Stimulated activated memory B cell treated with anti-CD40 and anti-IgM and Interleukin-4, amounts not matched to agents 10 μg/mL and 1 μg/mL and 100 μg/mL, for 72 hours (primary cell): ENCODE measurements around the gene ACTN4.

Experiments used
- ATAC-seq: fragments of 150-1000 bp; cut with Tn5 transposase; 2 replicates; pipeline ENCODE4 v1.10.0; 2021
- H3K27ac Mint-ChIP-seq: one replicate; pipeline ENCODE4 v1.8.0; 2022; ENCODE audit warnings: mild to moderate bottlenecking, mixed read lengths
- H3K27me3 Mint-ChIP-seq: one replicate; pipeline ENCODE4 v1.8.0; 2022; ENCODE audit warnings: mixed read lengths
- H3K36me3 Mint-ChIP-seq: one replicate; pipeline ENCODE4 v1.8.0; 2022; ENCODE audit warnings: mixed read lengths
- H3K4me1 Mint-ChIP-seq: one replicate; pipeline ENCODE4 v1.8.0; 2022; ENCODE audit warnings: mixed read lengths
- H3K4me3 Mint-ChIP-seq: one replicate; pipeline ENCODE4 v1.8.0; 2022; ENCODE audit warnings: mild to moderate bottlenecking, moderate library complexity, mixed read lengths
- H3K9me3 Mint-ChIP-seq: one replicate; pipeline ENCODE4 v1.8.0; 2022; ENCODE audit warnings: mixed read lengths

The ACTN4 gene

GRCh38 chr19:38731654-38732301 lies 84.3 kb downstream of the ACTN4 start:
- ATAC-seq: no peak
- H3K27me3 Mint-ChIP-seq: no peaks in the 10 kb centered on the region
- H3K9me3 Mint-ChIP-seq: no peaks in the 10 kb centered on the region
- H3K27ac Mint-ChIP-seq: peak overlapping the region; percentile 89
- H3K36me3 Mint-ChIP-seq: peaks cover 45% of the 10 kb centered on the region
- H3K4me3 Mint-ChIP-seq: no peak overlapping the region
- H3K4me1 Mint-ChIP-seq: peaks cover 68% of the 10 kb centered on the region

DNA sequence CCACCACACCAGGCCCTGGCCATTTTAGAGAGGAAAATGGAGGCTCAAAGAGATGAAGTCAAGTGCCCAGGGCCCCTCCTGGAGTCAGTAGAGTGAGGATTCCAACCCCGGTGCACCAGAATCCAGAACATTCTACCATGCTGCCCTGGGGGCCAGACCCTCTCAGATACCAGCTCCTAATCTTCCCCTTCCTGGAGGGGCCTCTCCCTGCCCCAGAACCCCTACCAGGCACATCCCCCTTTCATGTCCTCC lies 85.7 kb downstream of the ACTN4 start:
- Mint-ChIP-seq H3K27ac (peak overlapping the region; percentile 89), H3K9me3 (no peaks in the 10 kb centered on the region), H3K27me3 (no peaks in the 10 kb centered on the region), H3K36me3 (peaks cover 34% of the 10 kb centered on the region), H3K4me1 (peaks cover 75% of the 10 kb centered on the region), H3K4me3 (no peak overlapping the region)
- no peak for ATAC-seq

- peak overlapping the region; percentile 92 for H3K4me3 Mint-ChIP-seq
- H3K4me1 Mint-ChIP-seq: peaks cover 71% of the 10 kb centered on the region
- H3K9me3 Mint-ChIP-seq: no peaks in the 10 kb centered on the region
- no peaks in the 10 kb centered on the region for H3K27me3 Mint-ChIP-seq
- peaks cover 29% of the 10 kb centered on the region for H3K36me3 Mint-ChIP-seq
- H3K27ac Mint-ChIP-seq: peak overlapping the region; percentile 89
- ATAC-seq: no peak
Observed at GRCh38 chr19:38733493-38734175, 86.2 kb downstream of the ACTN4 start.

- Mint-ChIP-seq H3K27me3 (no peaks in the 10 kb centered on the region), H3K36me3 (peaks cover 26% of the 10 kb centered on the region), H3K4me1 (peaks cover 71% of the 10 kb centered on the region), H3K27ac (peak overlapping the region; percentile 89), H3K9me3 (no peaks in the 10 kb centered on the region), H3K4me3 (peak overlapping the region; percentile 92)
- no peak for ATAC-seq
Observed at GRCh38 chr19:38734176-38734425, 86.7 kb downstream of the ACTN4 start.

GRCh38 chr19:38734426-38735256 lies 87.2 kb downstream of the ACTN4 start:
- Mint-ChIP-seq H3K4me1 (peaks cover 73% of the 10 kb centered on the region), H3K27me3 (no peaks in the 10 kb centered on the region), H3K9me3 (no peaks in the 10 kb centered on the region), H3K4me3 (peak overlapping the region; percentile 92), H3K36me3 (peaks cover 23% of the 10 kb centered on the region), H3K27ac (peak overlapping the region; percentile 89)
- ATAC-seq: peak; percentile 35

- peak overlapping the region; percentile 92 for H3K4me3 Mint-ChIP-seq
- H3K27ac Mint-ChIP-seq: peak overlapping the region; percentile 89
- H3K9me3 Mint-ChIP-seq: no peaks in the 10 kb centered on the region
- ATAC-seq: peak; percentile 59
- no peaks in the 10 kb centered on the region for H3K27me3 Mint-ChIP-seq
- H3K36me3 Mint-ChIP-seq: peaks cover 17% of the 10 kb centered on the region
- H3K4me1 Mint-ChIP-seq: peaks cover 68% of the 10 kb centered on the region
Observed at GRCh38 chr19:38735257-38735686, 87.8 kb downstream of the ACTN4 start.

DNA sequence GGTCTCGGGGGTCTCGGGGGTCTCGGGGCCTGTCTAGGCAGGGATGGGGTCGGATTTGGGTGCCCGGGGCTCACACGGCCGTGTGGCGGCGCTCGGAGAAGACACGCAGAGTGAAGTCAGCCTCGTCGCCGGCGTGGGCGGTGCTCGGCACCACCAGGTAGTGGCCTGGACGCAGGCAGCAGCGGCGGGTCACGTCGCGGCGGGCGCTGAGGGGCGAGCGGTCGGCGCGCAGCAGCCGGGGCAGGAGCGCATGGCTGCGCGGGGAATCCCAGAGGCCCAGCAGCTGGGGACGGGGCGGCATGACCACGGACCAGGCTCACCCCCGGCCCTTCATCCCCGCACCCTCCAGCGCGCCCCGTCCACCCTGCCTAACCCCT lies 88.6 kb downstream of the ACTN4 start:
- no peaks in the 10 kb centered on the region for H3K9me3 Mint-ChIP-seq
- peak; percentile 60 for ATAC-seq
- H3K4me3 Mint-ChIP-seq: peak overlapping the region; percentile 78
- peak overlapping the region; percentile 89 for H3K27ac Mint-ChIP-seq
- no peaks in the 10 kb centered on the region for H3K27me3 Mint-ChIP-seq
- peaks cover 11% of the 10 kb centered on the region for H3K36me3 Mint-ChIP-seq
- H3K4me1 Mint-ChIP-seq: peaks cover 63% of the 10 kb centered on the region

GRCh38 chr19:38736413-38737280 lies 89.2 kb downstream of the ACTN4 start:
- Mint-ChIP-seq H3K4me1 (peaks cover 62% of the 10 kb centered on the region), H3K27me3 (no peaks in the 10 kb centered on the region), H3K36me3 (peaks cover 11% of the 10 kb centered on the region), H3K4me3 (peak overlapping the region; percentile 67), H3K27ac (peak overlapping the region; percentile 89), H3K9me3 (no peaks in the 10 kb centered on the region)
- ATAC-seq: peak; percentile 53

- Mint-ChIP-seq H3K36me3 (peaks cover 5% of the 10 kb centered on the region), H3K9me3 (no peaks in the 10 kb centered on the region), H3K4me1 (peaks cover 55% of the 10 kb centered on the region), H3K27me3 (no peaks in the 10 kb centered on the region), H3K4me3 (peak overlapping the region; percentile 32), H3K27ac (peak overlapping the region; percentile 23)
- no peak for ATAC-seq
Observed at GRCh38 chr19:38737281-38737865, 89.9 kb downstream of the ACTN4 start.

- Mint-ChIP-seq H3K9me3 (no peaks in the 10 kb centered on the region), H3K4me3 (peak overlapping the region; percentile 32), H3K27me3 (no peaks in the 10 kb centered on the region), H3K27ac (peak overlapping the region; percentile 23), H3K4me1 (peaks cover 47% of the 10 kb centered on the region), H3K36me3 (no peaks in the 10 kb centered on the region)
- no peak for ATAC-seq
Observed at GRCh38 chr19:38737921-38738737, 90.7 kb downstream of the ACTN4 start.

DNA sequence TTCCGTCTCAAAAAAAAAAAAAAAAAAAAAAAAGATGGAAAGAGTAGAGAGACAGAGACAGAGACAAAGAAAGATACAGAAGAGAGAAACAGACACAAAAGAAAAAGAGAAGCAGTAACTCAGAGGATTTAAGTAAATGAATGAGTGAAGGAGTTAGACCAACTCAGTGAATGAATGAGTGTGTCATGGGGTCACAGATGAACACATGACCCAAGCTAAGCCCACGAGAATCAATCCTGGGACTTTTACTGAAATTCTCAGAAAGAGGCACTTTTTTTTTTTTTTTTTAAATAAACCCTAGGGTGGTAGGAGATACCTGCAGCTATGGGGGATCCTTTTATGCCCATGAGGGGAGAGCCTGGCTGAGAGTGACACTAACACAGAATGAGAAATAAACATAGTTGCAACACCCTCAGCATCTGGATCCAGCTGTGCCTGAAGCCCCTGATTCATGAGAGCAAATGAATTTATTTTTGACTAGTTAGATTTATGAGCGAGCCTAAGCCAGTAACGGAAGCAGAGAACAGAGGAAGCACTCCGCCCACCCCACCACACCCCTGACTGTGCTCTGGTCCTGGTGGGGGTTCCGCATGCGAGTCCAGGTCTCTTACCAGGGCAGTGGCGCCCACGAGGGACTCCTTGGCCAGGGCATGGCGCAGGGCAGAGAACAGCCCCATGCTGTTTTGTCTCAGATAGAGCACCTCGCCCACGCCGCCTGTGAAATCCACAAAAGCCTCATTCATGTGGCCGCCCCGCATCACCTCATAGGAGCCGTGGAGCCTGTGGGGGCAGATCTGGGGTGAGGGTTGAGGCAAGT lies 92.2 kb downstream of the ACTN4 start:
- no peaks in the 10 kb centered on the region for H3K36me3 Mint-ChIP-seq
- no peaks in the 10 kb centered on the region for H3K27me3 Mint-ChIP-seq
- no peak overlapping the region for H3K27ac Mint-ChIP-seq
- no peak overlapping the region for H3K4me3 Mint-ChIP-seq
- H3K9me3 Mint-ChIP-seq: no peaks in the 10 kb centered on the region
- peaks cover 32% of the 10 kb centered on the region for H3K4me1 Mint-ChIP-seq
- no peak for ATAC-seq

GRCh38 chr19:38740257-38740592 lies 92.8 kb downstream of the ACTN4 start:
- Mint-ChIP-seq H3K4me1 (peaks cover 26% of the 10 kb centered on the region), H3K9me3 (no peaks in the 10 kb centered on the region), H3K27ac (no peak overlapping the region), H3K4me3 (no peak overlapping the region), H3K27me3 (no peaks in the 10 kb centered on the region), H3K36me3 (no peaks in the 10 kb centered on the region)
- ATAC-seq: no peak

DNA sequence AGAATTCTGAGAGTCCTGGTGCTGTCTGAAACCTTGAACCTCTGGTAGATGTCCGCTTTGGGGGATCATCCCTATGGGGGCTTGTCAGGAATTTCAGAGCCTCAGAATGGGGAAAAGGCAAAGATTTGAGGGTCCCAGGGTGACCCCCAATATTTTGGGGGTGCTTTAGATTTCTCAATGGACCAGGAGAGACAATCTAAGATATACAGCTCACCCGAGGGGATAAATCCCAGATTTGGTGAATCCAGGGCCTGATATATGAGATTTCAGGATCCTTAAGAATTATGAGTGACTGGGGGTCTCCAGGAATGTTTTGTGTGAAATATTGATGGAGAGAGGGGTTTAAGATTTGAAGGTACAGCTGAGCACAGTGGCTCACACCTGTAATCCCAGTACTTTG lies 93.5 kb downstream of the ACTN4 start:
- ATAC-seq: no peak
- Mint-ChIP-seq H3K27ac (peak overlapping the region; percentile 34), H3K9me3 (no peaks in the 10 kb centered on the region), H3K27me3 (no peaks in the 10 kb centered on the region), H3K4me3 (no peak overlapping the region), H3K4me1 (peaks cover 24% of the 10 kb centered on the region), H3K36me3 (no peaks in the 10 kb centered on the region)

- no peaks in the 10 kb centered on the region for H3K36me3 Mint-ChIP-seq
- H3K4me1 Mint-ChIP-seq: peaks cover 19% of the 10 kb centered on the region
- H3K27ac Mint-ChIP-seq: no peak overlapping the region
- H3K9me3 Mint-ChIP-seq: no peaks in the 10 kb centered on the region
- no peak for ATAC-seq
- H3K27me3 Mint-ChIP-seq: no peaks in the 10 kb centered on the region
- no peak overlapping the region for H3K4me3 Mint-ChIP-seq
Observed at GRCh38 chr19:38741670-38742069, 94.2 kb downstream of the ACTN4 start.
